T-helper 22 cell (primary cell): ENCODE data around the gene GRIN3B.
"Not testable (repeated sequence)": the region's sequence is repeated elsewhere in the genome, so short reads cannot be mapped to it uniquely, and the experiment has no call there.

Source experiments
- DNase-seq: peaks from one replicate; pipeline ENCODE4 v3.0.0-alpha.2; 2020; ENCODE audit warnings: low read depth

Gene GRIN3B

DNA sequence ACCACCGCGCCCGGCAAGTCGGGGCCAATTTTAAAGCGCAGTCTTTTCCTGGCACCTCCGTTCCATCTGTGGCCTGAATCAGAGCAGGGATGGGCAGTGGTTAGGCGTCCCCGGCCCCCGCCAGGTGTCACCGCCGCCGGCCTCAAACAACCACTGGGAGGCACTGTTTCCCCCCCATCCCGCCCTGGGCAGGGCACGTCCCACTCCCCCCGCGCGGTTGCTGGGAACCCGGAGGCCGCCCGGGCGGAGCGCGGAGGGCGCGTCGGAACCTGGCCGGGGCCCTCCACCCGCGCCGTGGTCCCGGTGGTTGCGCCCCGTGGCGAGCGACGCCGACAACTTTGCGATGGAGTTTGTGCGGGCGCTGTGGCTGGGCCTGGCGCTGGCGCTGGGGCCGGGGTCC, at the start of gene GRIN3B:
Gene GRIN3B, plus strand, starts transcription at position 325 of the 400 bp plus-strand sequence. Its CDS starts 19 bp downstream, at position 344.
- DNase-seq, result peak; percentile 26

DNA sequence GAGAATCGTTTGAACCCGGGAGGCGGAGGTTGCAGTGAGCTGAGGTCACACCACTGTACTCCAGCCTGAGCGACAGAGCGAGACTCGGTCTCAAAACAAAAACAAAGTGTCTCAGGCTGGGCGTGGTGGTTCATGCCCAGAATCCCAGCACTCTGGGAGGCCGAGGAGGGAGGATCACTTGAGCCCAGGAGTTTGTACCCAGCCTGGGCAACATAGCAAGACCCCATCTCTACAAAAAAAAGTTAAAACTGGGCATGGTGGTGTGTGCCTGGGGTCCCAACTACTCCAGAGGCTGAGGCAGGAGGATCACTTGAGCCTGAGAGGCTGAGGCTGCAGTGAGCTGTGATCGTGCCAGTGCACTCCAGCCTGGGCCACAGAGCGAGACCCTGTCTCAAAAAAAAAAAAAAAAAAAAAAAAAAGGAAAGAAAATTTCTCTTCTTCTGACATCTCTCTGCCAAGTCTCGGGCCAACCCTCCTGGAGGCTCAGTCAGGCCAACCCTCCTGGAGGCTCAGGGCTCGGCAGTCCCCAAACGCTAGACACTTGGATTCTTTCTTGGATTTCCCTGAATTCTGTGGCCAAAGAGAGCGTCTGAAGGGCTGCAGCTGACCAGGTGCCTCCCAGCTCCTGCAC, 48.1 kb upstream of the GRIN3B start:
- DNase-seq, result no peak

DNA sequence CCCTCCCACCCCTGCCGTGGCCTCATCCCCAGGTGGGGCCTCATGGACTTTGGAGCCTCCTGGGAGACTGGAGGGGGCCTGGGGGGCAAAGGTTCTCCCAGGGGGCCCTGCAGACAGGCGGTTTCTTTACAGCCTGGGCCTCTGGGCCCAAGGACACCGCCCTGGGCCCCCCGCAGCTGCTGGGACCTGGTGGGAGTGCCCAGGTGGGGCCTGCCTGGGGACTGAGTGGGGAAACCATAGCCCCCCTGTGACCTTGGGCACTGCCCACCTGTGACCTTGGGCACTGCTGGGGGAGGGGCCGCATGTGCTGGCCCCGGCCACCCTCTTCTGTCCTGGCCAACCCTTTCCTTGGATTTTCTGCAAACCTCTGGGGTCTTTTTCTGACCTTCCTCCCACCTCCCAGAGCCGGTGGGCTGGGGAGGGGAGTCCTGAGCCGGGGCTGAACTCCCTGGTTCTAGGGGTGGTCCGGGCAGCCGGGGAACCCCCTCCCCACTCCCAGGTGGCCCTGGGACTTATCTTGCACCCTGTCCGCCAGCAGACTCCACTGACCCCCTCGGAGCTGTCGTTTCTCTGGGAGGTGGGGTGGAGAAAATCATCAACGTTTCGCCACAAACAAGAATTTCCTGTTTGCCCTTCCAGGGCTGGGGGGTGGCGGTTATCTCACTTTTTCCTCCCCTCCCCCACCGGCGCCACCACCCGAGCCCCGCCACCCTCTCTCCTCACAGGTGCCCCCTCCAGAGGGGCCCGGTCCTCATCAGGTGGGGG, 47.4 kb upstream of the GRIN3B start:
- no peak for DNase-seq

DNA sequence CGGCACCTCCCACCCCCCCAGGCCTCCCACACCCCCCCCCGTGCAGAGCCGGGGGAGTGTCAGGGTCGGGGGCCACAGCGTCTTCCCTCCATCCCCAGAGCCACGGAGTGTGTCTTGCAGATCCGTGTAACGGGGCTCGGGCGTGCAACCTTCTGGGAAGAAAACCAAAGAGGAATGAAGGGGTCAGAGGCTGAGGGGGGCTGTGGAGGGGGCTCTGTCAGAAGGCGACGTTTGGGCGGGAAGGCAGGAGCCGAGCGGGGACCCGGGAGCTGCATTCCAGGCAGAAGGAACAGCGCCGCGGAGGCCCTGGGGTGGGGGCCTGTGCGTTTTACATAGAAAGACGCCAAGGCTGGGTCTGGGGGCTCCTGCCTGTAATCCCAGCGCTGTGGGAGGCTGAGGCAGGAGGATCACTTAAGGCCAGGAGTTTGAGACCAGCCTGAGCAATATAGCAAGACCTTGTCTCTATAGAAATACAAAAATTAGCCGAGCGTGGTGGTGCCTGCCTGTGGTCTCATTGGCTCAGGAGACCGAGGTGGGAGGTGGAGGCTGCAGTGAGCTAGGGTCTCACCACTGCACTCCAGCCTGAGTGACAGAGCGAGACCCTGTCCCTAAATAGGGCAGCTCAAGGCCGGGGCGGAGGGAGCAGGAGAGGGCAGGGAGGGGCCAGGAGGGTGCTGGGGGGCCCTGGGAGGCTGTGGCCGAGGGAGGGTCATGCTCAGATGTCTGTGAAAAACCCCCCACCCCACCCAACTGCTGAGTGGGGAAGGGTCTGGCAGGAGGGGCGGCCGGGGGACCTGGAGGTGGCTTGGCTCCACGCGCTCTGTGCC, 46.6 kb upstream of the GRIN3B start:
- no peak for DNase-seq

GRCh38 chr19:954272-954671, 45.9 kb upstream of the GRIN3B start:
- DNase-seq, result no peak

DNA sequence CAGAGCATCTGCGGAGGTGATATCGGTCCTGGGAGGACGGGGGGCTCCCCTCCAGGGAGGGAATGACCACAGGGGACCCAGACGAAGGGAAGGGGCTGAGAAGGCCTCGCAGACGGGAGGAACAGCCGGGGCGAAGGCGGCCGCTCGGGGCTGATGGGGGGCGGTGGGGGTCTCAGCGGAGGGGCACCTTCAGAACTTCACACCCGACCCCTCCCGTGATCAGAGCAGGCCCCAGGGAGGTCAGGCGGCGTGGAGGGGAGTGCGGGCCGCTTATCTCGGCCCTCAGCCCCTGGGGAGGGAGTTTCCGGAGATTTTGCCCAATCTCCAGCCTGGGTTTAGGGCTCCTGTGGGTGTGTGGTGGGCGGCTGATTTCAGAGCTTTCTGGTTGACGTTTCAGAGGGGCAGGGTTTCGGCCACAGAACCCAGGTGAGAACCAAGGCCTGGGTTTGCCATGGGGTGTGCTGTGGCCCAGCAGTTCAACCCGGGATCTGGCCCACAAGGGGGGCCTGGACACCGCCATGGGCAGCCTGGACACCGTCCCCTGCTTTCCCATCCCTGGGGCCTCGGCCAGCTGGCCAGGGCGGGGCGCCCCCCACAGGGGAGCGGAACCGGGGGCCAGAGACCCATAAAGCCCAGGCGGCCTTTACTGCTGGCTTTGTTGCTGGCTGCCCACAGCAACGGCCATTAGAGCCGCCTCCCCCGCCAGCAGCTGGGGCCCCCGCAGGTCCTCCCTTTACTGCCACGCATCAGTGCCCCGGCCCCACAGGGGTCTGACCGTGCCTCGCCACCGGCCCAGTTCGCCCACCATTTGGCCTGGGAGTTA, 45.3 kb upstream of the GRIN3B start:
- no peak for DNase-seq

- DNase-seq, result no peak
These were observed 44.1 kb upstream of the GRIN3B start for GRCh38 chr19:955803-956765.

- no peak for DNase-seq
These were observed 43.3 kb upstream of the GRIN3B start for GRCh38 chr19:956766-957440.

GRCh38 chr19:957578-957977, 42.6 kb upstream of the GRIN3B start:
- not testable (repeated sequence) for DNase-seq

DNA sequence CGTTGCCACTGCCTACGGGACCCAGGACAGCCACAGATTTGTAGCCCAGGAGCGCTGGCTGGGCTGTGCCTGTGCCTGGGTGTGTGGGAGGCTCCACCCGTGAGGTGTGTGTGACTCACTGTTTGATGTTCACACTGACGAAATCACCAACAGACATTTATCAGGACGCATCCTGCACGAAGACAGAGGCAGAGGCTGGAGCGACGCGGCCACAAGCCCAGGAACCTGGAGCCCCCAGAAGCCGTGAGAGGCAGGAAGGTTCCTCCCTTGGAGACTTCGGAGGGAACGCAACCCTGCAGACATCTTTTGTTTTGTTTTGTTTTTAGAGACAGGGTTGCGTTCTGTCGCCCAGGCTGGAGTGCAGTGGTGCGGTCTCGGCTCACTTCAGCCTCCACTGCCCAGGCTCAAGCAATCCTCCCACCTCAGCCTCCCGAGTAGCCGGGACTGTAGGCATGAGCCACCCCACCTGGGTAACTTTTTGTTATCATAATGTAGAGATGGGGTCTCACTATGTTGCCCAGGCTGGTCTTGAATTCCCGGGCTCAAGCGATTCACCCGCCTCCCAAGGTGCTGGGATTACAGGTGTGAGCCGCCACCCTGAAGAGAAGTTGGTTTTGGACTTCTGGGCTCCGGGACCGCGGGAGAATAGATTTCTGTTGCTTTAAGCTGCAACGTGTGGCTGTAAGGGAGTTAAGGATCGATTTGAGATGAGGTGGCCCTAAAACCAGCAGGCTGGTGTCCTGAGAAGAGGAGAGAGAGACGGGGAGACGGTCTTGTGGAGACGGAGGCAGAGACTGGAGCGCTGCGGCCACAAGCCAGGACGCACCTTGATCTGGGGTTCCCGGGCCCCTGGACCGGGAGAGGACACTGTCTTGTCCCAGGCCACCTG, 41.0 kb upstream of the GRIN3B start:
- DNase-seq, result no peak

DNA sequence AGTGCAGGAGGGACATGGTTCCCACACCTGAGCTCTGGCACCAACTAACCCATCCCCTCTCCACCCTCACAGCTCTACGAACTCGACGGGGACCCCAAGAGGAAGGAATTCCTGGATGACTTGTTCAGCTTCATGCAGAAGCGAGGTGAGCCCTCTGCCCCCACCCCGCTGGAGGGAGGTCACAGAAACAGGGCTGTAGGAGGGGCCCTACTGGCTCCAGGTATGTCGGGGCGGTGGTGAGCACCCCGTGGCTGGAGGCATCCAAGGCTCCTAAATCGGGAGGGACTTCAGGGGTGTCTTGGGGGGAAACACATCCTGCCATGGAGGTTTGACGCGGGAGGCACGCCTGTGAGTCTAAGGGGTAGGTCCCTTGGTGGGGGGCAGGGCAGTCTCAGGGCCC, 40.2 kb upstream of the GRIN3B start:
- DNase-seq, result no peak

DNA sequence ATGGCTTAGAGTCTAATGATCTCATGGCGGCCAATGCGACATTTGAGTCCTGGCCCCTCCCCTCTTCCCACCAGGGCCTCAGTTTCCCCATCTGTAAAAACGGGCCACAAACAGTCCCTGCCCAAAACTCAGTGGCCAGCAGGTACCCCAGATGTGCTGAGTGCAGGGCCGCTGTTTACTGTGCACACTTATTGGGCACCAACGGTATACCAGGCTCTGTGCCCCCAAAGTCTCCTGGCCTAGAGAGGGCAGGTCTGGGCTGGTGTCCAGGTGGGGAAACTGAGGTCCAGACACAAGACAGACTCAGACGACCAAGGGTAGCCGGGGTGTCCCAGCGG, 39.6 kb upstream of the GRIN3B start:
- DNase-seq, result no peak

- DNase-seq, result no peak
These were observed 38.2 kb upstream of the GRIN3B start for GRCh38 chr19:961866-962620.

- DNase-seq, result no peak
These were observed 37.4 kb upstream of the GRIN3B start for GRCh38 chr19:962683-963400.

- no peak for DNase-seq
These were observed 36.7 kb upstream of the GRIN3B start for GRCh38 chr19:963486-963951.

DNA sequence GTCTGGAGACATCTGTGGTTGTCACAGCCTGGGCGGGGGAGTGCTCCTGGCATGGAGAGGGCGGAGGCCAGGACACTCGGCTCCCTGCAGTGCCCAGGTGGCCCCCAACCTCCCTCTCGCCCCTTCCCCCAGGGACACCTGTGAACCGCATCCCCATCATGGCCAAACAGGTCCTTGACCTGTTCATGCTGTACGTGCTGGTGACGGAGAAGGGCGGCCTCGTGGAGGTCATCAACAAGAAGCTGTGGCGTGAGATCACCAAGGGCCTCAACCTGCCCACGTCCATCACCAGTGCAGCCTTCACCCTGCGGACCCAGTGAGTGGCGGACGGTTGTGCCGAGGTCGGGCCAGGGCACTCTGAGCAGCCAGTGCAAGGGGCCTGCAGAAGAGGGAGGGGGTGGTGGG, 36.1 kb upstream of the GRIN3B start:
- no peak for DNase-seq

DNA sequence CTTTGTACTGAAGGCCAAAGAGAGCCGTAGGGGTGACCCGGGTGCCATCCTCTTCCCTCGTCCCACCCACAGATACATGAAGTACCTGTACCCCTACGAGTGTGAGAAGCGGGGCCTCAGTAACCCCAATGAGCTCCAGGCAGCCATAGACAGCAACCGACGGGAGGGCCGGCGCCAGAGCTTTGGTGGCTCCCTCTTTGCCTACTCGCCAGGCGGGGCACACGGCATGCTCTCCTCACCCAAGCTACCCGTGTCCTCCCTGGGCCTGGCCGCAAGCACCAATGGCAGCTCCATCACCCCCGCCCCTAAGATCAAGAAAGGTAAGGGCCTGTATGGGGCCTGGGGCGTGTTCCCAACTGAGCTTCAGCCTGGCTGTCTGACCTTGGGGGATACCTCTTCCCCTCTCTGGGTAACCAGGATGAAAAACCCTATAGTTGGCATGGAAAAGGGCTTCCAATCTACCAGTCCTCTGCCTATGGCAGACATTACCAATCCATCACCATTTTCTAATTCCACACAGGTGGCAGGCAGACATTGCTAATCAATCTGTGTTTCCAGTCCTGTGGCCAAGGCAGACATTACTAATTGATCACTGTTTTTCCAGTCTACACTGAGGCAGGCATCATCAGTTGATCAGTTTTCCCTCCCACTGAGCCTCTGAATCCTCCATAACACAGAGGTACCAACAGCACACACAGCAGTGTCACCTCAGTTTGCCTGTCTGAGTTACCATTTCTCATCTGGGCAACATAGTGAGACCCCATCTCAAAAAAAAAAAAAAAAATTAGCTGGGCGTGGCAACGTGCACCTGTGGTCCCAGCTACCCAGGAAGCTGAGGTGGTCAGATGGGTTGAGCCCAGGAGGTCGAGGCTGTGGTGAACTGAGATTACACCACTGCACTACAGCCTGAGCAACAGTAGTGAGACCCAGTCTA, 35.2 kb upstream of the GRIN3B start:
- no peak for DNase-seq
